K562 (cell line): Measurements from ENCODE around the gene PDZK1IP1. TPM values are rescaled to one million over a fixed set of nuclear protein-coding genes. Genes with fewer than 3 reads are reported as not detected.
"Not testable (repeated sequence)": the region's sequence is repeated elsewhere in the genome, so short reads cannot be mapped to it uniquely, and the experiment has no call there.

ENCODE experiments used
- ATAC-seq: fragments of 200-7000 bp; cut with Tn5 transposase; 3 replicates; pipeline ENCODE4 v1.9.1; 2020; ENCODE audit warnings: moderate library complexity
- BruUV-seq: library from RNA; stranded (reverse); fragments of 400-500 nt; replicated peaks from 2 replicates; lab custom pipeline; 2021; lab: Mats Ljungman, UMichigan
- CTCF ChIA-PET: fragments of 300-600 bp; formaldehyde crosslinking; extraction: SDS; loops from one replicate; lab custom pipeline; 2021; ENCODE audit warnings: low intra/inter-chr PET ratio; lab: Yijun Ruan, JAX
- POLR2A ChIA-PET: fragments of 300-600, 350-650 bp; sonication (Branson Sonifier 250); formaldehyde crosslinking; extraction: SDS; loops from one replicate; lab custom pipeline; 2021; ENCODE audit warnings: antibody characterized with exemption, inconsistent platforms; lab: Yijun Ruan, JAX
- DNase-seq, 4 experiments: peaks; one replicate each; pipeline versions ENCODE4 v3.0.0 to v3.0.0-alpha.2; 2011 to 2018; ENCODE audit warnings: low spot score in 3 of 4, mixed read lengths in 3 of 4; ENCODE audit errors: extremely low read depth in 1 of 4
- FAIRE-seq: peaks from 2 replicates; lab custom pipeline; 2011; peaks lifted over from hg19 to GRCh38; lab: Jason Lieb, UNC
- H2AFZ ChIP-seq: 2 replicates; pipeline ENCODE4 v1.6.0; 2011; ENCODE audit warnings: low read depth, low read length, control low read depth, inconsistent platforms
- H3K27ac ChIP-seq: fragments of 200-600 bp; 3 replicates; pipeline ENCODE4 v1.8.0; 2011; ENCODE audit warnings: low read depth, mild to moderate bottlenecking, control low read depth, inconsistent platforms, low read length, moderate library complexity, mixed read lengths; ENCODE audit errors: extremely low read depth
- H3K27me3 ChIP-seq, 2 experiments: fragments of 300-600 bp in 1 of 2; 2 replicates in 1 of 2; 3 replicates in 1 of 2; pipeline versions ENCODE4 v1.6.0 to v1.8.0; 2011; ENCODE audit warnings: inconsistent platforms in 2 of 2, low read length in 2 of 2, mild to moderate bottlenecking in 1 of 2, mixed read lengths in 1 of 2, moderate library complexity in 1 of 2; ENCODE audit not compliant: control insufficient read depth in 2 of 2, insufficient read depth in 2 of 2
- H3K36me3 ChIP-seq: fragments of 300-600 bp; 3 replicates; pipeline ENCODE4 v1.8.0; 2011; ENCODE audit warnings: mild to moderate bottlenecking, low read length, inconsistent platforms; ENCODE audit not compliant: control insufficient read depth, insufficient read depth
- H3K4me1 ChIP-seq, 2 experiments: fragments of 200-600 bp in 1 of 2; replicated peaks in 1 of 2; 2 replicates in 1 of 2; 3 replicates in 1 of 2; pipeline versions ENCODE4 v1.5.1 to v1.8.0; 2011; ENCODE audit warnings: inconsistent platforms in 2 of 2, low read length in 2 of 2, mild to moderate bottlenecking in 1 of 2, mixed read lengths in 1 of 2, moderate library complexity in 1 of 2; ENCODE audit not compliant: control insufficient read depth in 2 of 2, insufficient read depth in 2 of 2
- H3K4me2 ChIP-seq: 2 replicates; pipeline ENCODE4 v1.6.1; 2011; ENCODE audit warnings: low read length, control low read depth, inconsistent platforms, mixed read lengths; ENCODE audit not compliant: insufficient read depth
- H3K4me3 ChIP-seq: fragments of 200-600 bp; sonication (generic), shearing (Covaris generic); 2 replicates; pipeline ENCODE4 v1.5.1; 2016; ENCODE audit warnings: control low read depth, inconsistent platforms
- H3K79me2 ChIP-seq: fragments of 200-600 bp; 3 replicates; pipeline ENCODE4 v1.8.0; 2011; ENCODE audit warnings: low read length, inconsistent platforms; ENCODE audit not compliant: control insufficient read depth, insufficient read depth
- H3K9ac ChIP-seq, 2 experiments: 2 replicates each; pipeline versions ENCODE4 v1.6.0 to v1.6.1; 2011; ENCODE audit warnings: low read depth in 2 of 2, low read length in 2 of 2, control low read depth in 1 of 2, inconsistent platforms in 1 of 2, mild to moderate bottlenecking in 1 of 2, mixed read lengths in 1 of 2; ENCODE audit not compliant: insufficient read depth in 1 of 2
- H3K9me1 ChIP-seq: one replicate; pipeline ENCODE4 v1.6.0; 2011; ENCODE audit warnings: inconsistent platforms, mild to moderate bottlenecking, low read length, moderate library complexity; ENCODE audit not compliant: control insufficient read depth, insufficient read depth
- H3K9me3 ChIP-seq: replicated peaks from 2 replicates; pipeline ENCODE4 v1.5.1; 2011; ENCODE audit warnings: low read depth, low read length, inconsistent platforms; ENCODE audit not compliant: control insufficient read depth, insufficient read depth
- H4K20me1 ChIP-seq: replicated peaks from 2 replicates; pipeline ENCODE4 v1.6.1; 2011; ENCODE audit warnings: low read length, inconsistent platforms, mixed read lengths; ENCODE audit not compliant: control insufficient read depth, insufficient read depth
- CC2D1A ChIP-seq: fragments of 450-650 bp; IDR thresholded peaks from 2 replicates; pipeline ENCODE4 v1.6.1; 2017; ENCODE audit warnings: mild to moderate bottlenecking
- CCNT2 ChIP-seq: IDR thresholded peaks from 2 replicates; pipeline ENCODE4 v1.6.1; 2011; ENCODE audit warnings: borderline replicate concordance, low read depth, mild to moderate bottlenecking, moderate library complexity, mixed read lengths, low read length; ENCODE audit not compliant: insufficient read length; ENCODE audit errors: extremely low read depth
- ELF4 ChIP-seq: fragments of 450-650 bp; formaldehyde crosslinking; IDR thresholded peaks from 2 replicates; pipeline ENCODE4 v1.4.0; 2022; ENCODE audit warnings: missing genetic modification characterization
- GATA2 ChIP-seq: sonication (generic); formaldehyde crosslinking; IDR thresholded peaks from 2 replicates; pipeline ENCODE4 v1.4.0; 2020; ENCODE audit warnings: mild to moderate bottlenecking, missing genetic modification reagents
- GTF2F1 ChIP-seq: IDR thresholded peaks from 2 replicates; pipeline ENCODE4 v1.6.1; 2011; ENCODE audit warnings: low read depth, low read length, improper control_type of control experiment
- HDAC2 ChIP-seq: fragments of 450-650 bp; IDR thresholded peaks from 2 replicates; pipeline ENCODE4 v1.6.1; 2016; ENCODE audit warnings: mild to moderate bottlenecking
- KDM2B ChIP-seq: fragments of 250-450 bp; sonication (Bioruptor Pico); IDR thresholded peaks from 2 replicates; pipeline ENCODE4 v1.8.0; 2021; ENCODE audit warnings: mild to moderate bottlenecking, moderate library complexity
- MEF2D ChIP-seq: conservative IDR thresholded peaks from 2 replicates; pipeline ENCODE4 v1.6.1; 2016; ENCODE audit warnings: low read depth, missing genetic modification characterization, missing compliant biosample characterization
- PHB2 ChIP-seq: fragments of 450-650 bp; IDR thresholded peaks from 2 replicates; pipeline ENCODE4 v1.6.1; 2017; ENCODE audit warnings: low read depth
- SMARCE1 ChIP-seq: fragments of 450-650 bp; IDR thresholded peaks from 2 replicates; pipeline ENCODE4 v1.7.1; 2016; ENCODE audit warnings: mild to moderate bottlenecking
- SP1 ChIP-seq: sonication (generic); formaldehyde crosslinking; IDR thresholded peaks from 2 replicates; pipeline ENCODE4 v1.8.1; 2022; ENCODE audit warnings: mild to moderate bottlenecking, missing genetic modification reagents
- ZC3H4 ChIP-seq: sonication (generic); formaldehyde crosslinking; IDR thresholded peaks from 2 replicates; pipeline ENCODE4 v1.9.0; 2021; ENCODE audit warnings: missing genetic modification reagents, borderline replicate concordance
- ZNF133 ChIP-seq: fragments of 250-450 bp; sonication (Bioruptor Pico); IDR thresholded peaks from 2 replicates; pipeline ENCODE4 v1.4.0; 2020; ENCODE audit warnings: mild to moderate bottlenecking
- ZNF324 ChIP-seq: fragments of 250-450 bp; sonication (Bioruptor Pico); IDR thresholded peaks from 2 replicates; pipeline ENCODE4 v1.4.0; 2020; ENCODE audit warnings: mild to moderate bottlenecking
- ZNF644 ChIP-seq: fragments of 200-800 bp; sonication (Bioruptor generic); IDR thresholded peaks from 2 replicates; pipeline ENCODE4 v1.6.1; 2016; ENCODE audit warnings: low read depth, missing genetic modification characterization, missing compliant biosample characterization
- WGBS: fragments of 100-300 bp; shearing (Covaris generic); methylation state at CpG from one replicate; pipeline ENCODE4 v1.1.6; 2016; ENCODE audit warnings: low coverage, mixed read lengths; ENCODE audit not compliant: insufficient coverage; ENCODE audit errors: missing lambda C conversion rate; 5-methylcytosine and 5-hydroxymethylcytosine counted together
- in situ Hi-C: fragments of 300-500 bp; cut with MboI; formaldehyde crosslinking; loops from 4 replicates; pipeline ENCODE4 v1.15.0; 2018; ENCODE audit warnings: inconsistent platforms, mixed read lengths
- intact Hi-C: fragments of 100-400 bp; cut with micrococcal nuclease; formaldehyde crosslinking; loops from 2 replicates; pipeline ENCODE4 v1.14.2; 2022
- polyA plus RNA-seq, 8 experiments: library from polyadenylated mRNA; depleted of rRNA in 4 of 8; stranded (reverse) in 5 of 8; unstranded in 3 of 8; fragments of >200 nt; fragmentation: Nextera tagmentation in 2 of 8; fragmentation: Illumina TruSeq in 1 of 8; extraction: Ambion mirVana in 2 of 8; extraction: Trizol in 1 of 8; gene quantifications; 2 replicates each; pipeline versions ENCODE4 v1.2.1 to v1.2.3, GENCODE V29; 2011 to 2014; ENCODE audit warnings: inconsistent platforms in 1 of 8, missing spikeins in 1 of 8
- total RNA-seq, 7 experiments: library from RNA; depleted of rRNA in 6 of 7; stranded (reverse); fragments of >200 nt in 6 of 7; fragmentation: Illumina TruSeq in 2 of 7; extraction: Trizol in 2 of 7; gene quantifications; 2 replicates each; pipeline versions ENCODE4 v1.2.1 to v1.2.3, GENCODE V29; 2011 to 2021; ENCODE audit warnings: low replicate concordance in 1 of 7

Gene PDZK1IP1
- total and polyA plus RNA-seq, 9 of the 15 experiments (the other 6 are each of a cell fraction or from before 2014, with no cell fraction given), result 0.17 to 0.68 (median 0.53) TPM; not detected in 2

GRCh38 chr1:47193496-47193895, 3.7 kb upstream of the PDZK1IP1 start:
- H3K36me3 ChIP-seq, ATAC-seq, FAIRE-seq, H3K4me3 ChIP-seq, H3K79me2 ChIP-seq, DNase-seq, H3K9ac ChIP-seq, H4K20me1 ChIP-seq, BruUV-seq, H3K9me1 ChIP-seq, H3K27me3 ChIP-seq, H3K27ac ChIP-seq, H3K9me3 ChIP-seq, H3K4me2 ChIP-seq: not testable (repeated sequence)
- ChIA-PET CTCF (interaction anchor here (0.8 to 3.9 kb wide), 3 partner anchors 69 to 231 kb away, joined by 3 to 44 read pairs (median 17); no protein-coding TSS in a partner anchor), POLR2A (interaction anchor here (0.6 to 5.7 kb wide), 12 partner anchors 9 to 141 kb away, joined by 3 to 65 read pairs (median 5); partner anchors contain the start of gene STIL)
- 81% methylated on average over 10 of the region's 10 CpGs for WGBS
- Histone ChIP-seq H2AFZ (peak overlapping the region; percentile 85; the same call in 1 of the 2 replicates), H3K4me1 (peaks cover 46 to 60% of the 10 kb centered on the region in 2 experiments)
- in situ Hi-C loops (loop anchor here (5.0 kb wide), 1 partner anchor 69 kb away; no protein-coding TSS in a partner anchor), intact Hi-C loops (loop anchor here (1.0 to 2.0 kb wide), 2 partner anchors 45 to 70 kb away; no protein-coding TSS in a partner anchor)

GRCh38 chr1:47192458-47193384, 2.9 kb upstream of the PDZK1IP1 start:
- ATAC-seq, result peak; percentile 88
- DNase-seq, result peak; percentile 88 to 95 (median 90)
- Histone ChIP-seq H3K9me1 (no peaks in the 10 kb centered on the region), H3K4me1 (peaks cover 49 to 61% of the 10 kb centered on the region in 2 experiments), H3K9ac (peak overlapping the region; percentile 47 to 57; a peak in 2 of 4 replicates), H3K79me2 (no peaks in the 10 kb centered on the region), H3K27ac (peak overlapping the region; percentile 2; the same call in 2 of the 3 replicates), H3K36me3 (no peaks in the 10 kb centered on the region), H3K4me3 (no peak overlapping the region), H3K27me3 (no peaks in the 10 kb centered on the region), H4K20me1 (no peaks in the 10 kb centered on the region), H3K4me2 (peak overlapping the region; percentile 67), H2AFZ (peak overlapping the region; percentile 95), H3K9me3 (no peaks in the 10 kb centered on the region)
- CTCF ChIA-PET, result interaction anchor here (0.8 to 3.9 kb wide), 4 partner anchors 45 to 231 kb away, joined by 3 to 44 read pairs (median 10); no protein-coding TSS in a partner anchor
- peak; percentile 99 for FAIRE-seq
- intact Hi-C loops, result loop anchor here (1.0 to 2.0 kb wide), 2 partner anchors 46 to 71 kb away; no protein-coding TSS in a partner anchor
- 15% methylated on average over 10 of the region's 10 CpGs for WGBS
- POLR2A ChIA-PET, result interaction anchor here (0.6 to 5.7 kb wide), 16 partner anchors 9 to 142 kb away, joined by 3 to 65 read pairs (median 4); partner anchors contain the start of gene STIL
- in situ Hi-C loops, result loop anchor here (5.0 kb wide), 1 partner anchor 70 kb away; no protein-coding TSS in a partner anchor
- no TSS peak for BruUV-seq
- TF ChIP-seq HDAC2 (0 out of 2 replicates have a peak, but pooled peaks have one; percentile 48), GTF2F1 (0 out of 2 replicates have a peak, but pooled peaks have one; percentile 32), MEF2D (tag) (no peak), PHB2 (no peak), CC2D1A (peak; percentile 88), SP1 (CRISPR knock-in tag) (0 out of 2 replicates have a peak, but pooled peaks have one; percentile 27), ELF4 (CRISPR knock-in tag) (peak; percentile 42; the same call in 1 of the 2 replicates), ZNF324 (no peak), GATA2 (CRISPR knock-in tag) (no peak), ZNF644 (tag) (no peak), ZC3H4 (CRISPR knock-in tag) (no peak), ZNF133 (no peak), KDM2B (0 out of 2 replicates have a peak, but pooled peaks have one; percentile 44), SMARCE1 (no peak; the same call in none of the 2 replicates), CCNT2 (no peak)
